HG02973 (cell line): ENCODE results near the gene DAAM2.

Experiments used
- ATAC-seq: cut with Tn5 transposase; IDR thresholded peaks from one replicate; pipeline ENCODE4 v1.9.1; 2021; ENCODE audit warnings: moderate library complexity; ENCODE audit not compliant: unreplicated experiment

DAAM2 gene

DNA sequence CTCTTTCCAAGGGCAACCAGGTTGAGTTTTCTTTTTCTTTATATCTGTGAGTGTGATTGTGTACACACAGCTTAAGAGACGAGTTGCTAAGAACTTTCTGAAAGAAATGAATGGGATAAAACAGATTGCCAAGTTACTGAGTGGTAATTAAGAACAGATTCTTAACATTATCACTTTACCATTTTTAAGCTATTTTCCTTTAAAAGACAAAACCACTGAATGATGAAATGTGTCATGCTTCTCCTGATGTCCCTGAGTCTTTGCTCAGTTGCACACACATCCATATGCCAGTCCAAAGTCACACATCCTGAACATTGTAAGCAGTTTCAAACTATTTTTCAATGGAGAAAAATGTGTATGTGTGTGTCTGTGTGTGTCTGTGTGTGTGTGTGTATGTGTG, 5.5 kb upstream of the DAAM2 start:
- no peak for ATAC-seq

DNA sequence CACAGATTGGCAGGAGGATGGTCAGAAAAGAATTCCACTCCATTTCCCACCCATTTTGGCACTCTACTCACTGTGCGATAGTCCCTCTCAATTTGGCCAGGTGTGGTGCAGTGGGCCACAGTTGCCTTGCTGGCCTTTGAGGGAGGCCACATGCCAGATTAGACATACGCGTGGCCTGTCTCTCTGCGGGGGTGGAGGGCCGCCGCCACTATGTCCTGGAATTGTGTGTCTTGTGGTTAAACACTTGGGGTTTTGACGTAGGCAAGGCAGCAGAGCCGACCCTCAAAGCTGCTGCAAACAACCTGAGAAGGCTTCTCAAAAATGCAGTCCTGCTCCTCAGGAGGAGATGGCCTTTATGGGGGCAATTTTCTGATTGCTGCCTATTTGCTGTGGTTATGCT, 4.9 kb upstream of the DAAM2 start:
- ATAC-seq, result no peak

DNA sequence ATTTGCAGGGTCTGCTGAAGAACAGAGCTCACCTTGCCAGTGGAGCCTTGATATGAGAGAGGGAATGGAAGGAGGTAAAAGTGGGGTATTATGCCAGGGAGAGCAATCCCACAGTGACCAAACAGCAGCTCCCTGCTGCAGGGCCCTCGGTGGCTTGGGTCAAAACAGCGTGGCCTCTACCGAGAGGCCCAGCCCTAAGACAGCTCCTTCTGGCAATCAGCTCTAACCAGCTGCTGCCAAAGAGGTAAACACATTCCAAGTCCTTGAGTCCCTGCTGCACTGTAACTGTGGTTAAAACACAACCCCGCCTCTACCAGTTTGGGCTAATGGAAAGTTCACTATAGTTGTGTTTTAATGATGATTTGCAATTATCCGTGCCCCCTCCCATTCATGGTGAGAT, 1.4 kb upstream of the DAAM2 start:
- ATAC-seq, result no peak

DNA sequence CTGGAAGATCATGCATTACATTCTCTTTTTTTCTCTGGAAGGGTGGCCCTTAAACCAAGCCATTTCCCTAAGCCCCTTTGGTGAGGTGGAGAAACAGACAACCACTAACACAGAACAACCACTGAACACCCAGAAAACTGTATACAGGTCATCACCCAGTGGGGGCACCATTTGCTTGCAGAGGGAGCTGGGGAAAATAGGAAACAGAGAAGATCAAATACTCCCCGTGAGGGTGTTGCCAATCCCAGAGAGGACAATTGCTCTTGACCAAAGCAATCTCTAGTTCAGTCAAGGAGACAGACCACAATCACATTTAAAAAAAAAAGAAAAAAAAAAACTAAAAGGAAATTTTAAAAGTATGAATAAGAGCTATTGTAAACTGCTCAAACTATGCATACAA, 865 bp upstream of the DAAM2 start:
- no peak for ATAC-seq

DNA sequence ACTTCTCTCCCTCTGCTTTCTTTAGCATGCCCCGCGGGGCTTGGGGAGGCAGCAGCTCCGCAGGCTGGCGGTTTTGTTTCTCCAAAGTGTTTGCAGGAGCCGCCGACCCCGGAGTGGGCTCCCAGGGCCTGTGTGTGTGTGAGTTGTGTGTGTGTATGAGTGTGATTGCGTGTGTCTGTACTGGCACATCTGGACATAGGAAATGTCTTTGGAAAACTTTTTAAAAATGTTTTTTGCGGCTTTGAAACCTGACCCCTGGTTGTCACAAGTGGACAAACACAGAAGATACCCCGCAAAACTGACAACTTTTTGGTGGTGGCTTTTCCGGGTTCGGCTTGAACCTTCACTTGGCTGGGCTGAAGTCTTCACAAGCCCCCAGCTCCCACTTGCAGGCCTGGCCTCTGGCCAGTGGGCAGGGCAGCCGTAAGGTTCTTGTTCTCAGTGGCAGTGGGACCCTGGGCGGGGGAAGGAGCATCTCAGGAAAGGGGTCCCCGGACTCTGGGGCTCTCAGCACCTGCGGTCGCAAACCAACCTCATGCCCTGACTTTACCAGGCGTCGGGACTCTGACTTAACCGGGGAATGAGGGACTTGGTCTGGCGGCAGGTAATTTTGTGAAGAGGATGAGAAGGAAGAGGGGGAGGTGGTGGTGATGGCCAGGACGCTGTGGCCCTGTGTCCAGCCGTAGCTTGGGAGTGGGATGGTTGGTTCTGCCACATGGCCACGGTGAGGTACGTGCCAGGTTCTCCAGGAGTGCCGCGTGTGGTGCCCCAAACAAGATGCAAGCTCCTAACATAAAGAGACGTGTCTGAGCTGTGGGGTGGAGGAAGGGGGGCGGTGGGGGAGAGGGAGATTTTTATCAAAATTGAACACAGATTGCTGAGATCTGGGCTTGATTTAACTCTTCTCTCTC, 619 bp downstream of the DAAM2 start:
- ATAC-seq, result no peak

DNA sequence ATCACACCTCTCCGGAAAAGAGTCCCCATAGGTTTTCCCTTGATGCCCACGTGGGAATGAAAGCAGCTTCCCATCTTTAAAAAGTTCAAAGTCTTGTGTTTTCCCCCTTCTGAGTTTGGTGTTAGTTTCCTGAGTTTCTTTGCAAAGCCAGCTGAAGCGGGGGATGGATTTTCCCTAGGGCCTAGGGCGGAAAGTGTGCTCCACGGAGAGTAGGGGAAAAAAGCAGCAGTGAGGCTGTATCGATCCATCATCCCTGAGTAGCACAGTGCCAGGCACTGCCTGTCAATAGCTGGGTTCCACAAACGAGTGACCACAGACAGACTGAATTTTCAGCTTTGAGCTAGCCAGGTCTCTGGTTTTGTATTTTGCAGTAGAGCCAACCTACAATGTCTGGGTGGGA, 1.3 kb downstream of the DAAM2 start:
- ATAC-seq, result no peak

DNA sequence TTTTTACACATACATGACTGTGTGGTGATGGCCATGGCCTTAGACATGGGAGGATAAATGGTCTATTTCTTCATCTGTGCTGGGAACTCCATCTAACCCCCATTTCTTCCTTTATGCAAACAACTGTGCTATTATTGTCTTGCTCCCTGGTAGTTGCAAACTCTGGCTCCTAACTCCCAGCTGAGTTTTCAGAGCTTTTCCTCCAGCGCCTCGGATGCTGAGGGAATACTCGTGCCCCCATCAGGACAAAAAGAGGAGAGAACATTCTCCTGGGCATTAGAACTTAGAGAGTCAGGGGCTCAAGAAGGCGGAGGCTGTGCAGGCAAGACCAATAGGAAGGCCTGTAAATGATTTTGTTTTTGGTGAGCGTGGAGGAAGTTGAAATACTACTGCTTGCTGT, 2.1 kb downstream of the DAAM2 start:
- no peak for ATAC-seq

DNA sequence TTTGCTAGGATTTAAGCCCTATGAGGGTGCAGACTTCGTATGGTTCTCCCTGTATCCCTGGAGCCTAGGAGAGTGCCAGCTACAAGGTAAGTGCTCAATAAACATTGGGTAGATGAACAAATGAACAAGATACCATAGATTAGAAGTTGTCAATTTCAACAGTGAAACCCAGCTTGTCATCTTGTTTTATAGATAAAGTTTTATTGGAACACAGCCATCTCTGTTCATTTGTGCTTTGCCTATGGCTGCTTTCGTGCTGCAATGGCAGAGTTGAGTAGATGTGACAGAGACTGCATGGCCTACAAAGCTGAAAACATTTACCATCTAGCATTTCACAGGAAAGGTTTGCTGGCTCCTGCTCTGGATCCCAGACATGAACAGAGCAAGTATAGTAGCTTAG, 5.6 kb downstream of the DAAM2 start:
- no peak for ATAC-seq

DNA sequence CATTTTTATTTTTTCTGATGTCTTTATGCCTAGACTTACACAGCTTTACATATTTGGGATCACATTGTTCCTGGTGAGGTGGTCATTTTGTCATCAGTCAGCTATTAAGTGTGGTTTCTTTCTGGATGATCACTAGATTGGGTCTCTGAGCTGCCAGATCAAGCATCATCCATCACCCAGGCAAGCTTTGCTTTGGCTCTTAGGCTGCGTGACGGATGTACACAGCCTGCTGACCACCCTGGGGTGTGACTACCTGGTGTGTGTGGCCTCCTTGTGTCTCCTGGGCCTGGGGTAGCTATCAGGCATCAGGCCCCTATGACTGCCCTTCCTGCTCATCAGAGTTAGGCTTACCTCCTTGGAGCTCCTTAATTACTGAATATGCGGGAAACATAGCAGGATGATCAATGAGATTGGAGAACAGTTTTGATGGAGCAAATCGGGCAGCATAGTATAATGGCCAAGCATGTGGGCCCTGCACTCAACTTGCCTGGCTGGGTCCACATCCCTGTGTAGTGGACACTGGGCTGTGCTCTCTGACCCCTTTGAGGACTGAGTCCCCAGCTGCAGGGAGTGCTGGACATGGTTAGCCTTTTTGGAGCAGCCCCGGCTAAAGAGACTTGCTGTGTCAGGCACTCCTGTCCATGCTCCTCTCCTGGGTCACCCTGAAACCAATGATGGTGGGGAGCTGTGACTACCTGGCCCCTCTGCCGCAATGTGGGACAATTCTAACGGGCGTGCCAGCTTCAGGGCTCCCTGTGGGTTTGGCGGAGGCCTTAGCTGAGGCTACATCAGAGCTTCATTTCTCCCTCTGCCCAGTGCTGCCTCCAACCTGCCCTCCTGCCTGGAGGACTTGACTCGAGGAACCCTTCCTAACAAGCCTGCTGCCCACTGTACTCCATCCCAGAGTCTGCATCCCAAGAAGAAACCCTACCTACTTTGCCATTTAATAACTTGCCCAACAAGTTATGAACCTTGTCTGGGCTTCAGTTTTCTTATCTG, 8.2 kb downstream of the DAAM2 start:
- no peak for ATAC-seq

DNA sequence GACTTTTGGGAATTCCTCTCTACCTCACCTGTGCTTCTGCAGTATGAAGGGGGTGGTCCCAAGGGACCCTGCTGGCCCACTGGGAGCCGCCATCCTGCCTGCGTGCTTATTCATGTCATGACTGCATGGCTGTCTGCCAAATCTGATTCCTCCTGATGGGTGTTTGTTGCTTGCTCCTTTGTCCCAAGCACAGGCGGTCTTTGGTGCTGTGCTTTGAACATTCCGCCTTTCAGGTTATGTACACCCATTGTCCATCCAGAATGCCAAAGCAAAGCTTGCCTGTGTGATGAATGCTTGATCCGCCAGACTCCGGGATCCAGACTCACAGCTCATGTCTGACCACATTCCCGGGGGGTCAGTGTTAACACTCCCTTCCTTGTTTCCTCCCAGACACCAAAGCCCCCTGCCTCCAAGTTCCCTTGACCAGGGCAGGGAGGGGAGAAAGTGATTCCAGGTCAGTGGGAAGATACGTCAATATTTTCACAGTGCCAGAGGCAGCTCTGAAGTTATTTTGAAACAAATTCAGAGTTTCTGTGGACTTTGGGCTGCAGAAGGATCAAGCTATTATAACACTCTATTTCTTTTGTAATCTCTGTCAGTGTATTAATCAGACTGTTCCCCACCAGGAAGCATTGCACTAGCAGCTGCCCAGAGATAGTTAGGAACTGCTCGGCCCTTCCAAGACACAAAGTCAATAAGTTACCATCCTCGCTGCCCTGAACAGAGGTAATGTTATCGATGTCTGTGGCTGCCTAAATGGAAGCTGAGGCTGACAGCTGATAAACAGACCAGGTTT, 9.5 kb downstream of the DAAM2 start:
- no peak for ATAC-seq

DNA sequence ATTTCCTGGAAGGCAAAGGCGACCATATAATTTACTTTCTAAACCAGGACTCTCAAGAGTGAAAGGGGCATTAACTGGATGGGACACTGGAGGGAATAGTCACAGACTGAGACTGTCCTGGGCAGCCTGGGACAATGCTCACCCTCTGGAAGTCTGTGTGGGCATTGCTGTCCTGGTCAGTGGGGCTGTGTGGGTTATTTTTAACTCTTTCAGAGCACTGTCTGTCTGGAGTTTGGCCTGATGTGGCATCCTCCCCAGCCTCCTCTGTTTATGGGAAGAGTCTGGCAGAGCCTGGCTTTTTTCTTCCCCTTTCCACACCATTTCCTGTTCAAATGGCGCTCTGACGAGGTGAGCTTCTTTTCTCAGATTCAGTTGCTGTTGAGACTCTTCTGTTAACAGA, 11.7 kb downstream of the DAAM2 start:
- no peak for ATAC-seq

DNA sequence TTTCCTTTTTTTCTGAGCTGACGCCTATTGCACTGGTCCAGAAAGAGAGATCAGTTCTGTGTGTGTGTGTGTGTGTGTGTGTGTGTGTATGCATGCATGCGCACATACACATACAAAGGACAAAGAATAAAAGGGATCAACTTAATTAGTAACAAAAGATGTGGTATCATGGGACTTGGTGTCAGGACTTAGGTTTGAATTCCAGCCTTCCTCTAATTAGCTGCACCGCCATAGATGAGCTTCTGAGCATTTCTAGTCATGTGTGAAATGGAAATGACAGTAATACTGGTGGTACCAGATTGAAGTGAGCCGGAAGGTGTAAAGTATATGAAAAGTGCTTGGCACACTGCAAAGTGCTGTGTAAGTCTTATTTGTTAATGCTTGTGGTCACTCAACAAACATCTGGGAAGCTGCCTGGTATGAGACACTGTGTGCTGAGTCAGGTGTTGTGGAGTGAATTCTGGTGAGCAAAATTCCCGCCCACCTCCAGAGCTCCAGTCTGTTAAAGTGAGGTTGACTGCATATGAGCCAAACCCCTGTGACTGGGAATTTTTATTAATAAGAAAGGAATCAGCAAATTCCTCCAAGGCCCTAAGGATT, 12.4 kb downstream of the DAAM2 start:
- no peak for ATAC-seq

DNA sequence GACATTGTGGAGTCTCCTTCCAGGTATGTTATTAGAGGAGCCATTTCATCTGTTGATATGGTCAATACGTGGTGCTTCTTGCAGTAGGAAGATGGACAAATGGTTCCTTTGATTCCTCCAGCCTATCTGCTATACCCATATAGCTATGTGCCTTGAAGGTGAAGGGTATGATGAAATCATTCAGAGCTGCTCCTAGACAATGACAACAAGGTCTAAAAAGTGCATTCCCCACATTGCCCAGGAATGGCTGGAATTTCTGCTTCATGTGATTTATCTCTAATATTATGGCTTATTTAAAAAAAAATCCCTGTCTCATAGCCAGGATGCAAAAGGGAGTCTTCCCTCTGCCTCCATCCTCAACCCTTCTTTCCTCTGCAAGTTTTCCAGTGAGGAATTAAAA, 14.1 kb downstream of the DAAM2 start:
- no peak for ATAC-seq

DNA sequence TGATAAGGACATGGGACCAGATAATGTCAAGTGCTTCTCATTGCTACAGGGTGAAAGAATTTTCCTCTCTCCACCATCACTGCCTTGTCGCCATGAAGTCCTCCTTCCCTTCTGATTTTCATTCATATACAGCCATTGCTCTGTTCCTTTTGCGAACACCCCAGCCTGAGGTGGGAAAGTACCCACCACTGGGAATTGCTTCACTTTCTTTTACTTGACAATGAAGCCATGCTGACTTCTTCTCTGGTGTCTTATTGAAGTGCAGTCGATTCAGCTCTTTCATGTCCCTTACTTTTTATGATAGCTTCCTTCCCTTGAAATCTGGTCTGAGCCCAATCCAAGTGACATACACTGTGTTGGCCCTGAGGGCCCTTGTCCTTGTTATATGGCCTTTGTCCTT, 16.2 kb downstream of the DAAM2 start:
- ATAC-seq, result no peak

DNA sequence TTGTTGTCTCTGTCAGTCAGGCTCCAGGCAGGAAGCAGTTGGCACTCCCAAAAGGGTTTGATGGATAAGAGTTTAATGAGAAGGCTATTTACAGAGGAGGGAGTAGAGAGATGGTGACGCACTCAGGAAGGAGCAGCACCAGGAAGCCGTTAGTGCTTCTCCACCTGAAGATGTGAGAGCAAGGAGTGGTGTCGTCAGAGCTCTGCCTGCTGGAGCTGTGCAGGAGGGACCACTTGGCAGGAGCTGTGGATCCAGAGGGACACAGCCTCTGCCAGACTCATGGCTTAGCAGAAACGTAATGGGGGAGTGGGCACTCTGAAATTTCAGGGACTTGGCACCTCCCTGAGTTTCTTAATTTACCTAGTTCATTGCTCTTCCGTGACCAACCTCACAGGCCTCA, 16.8 kb downstream of the DAAM2 start:
- no peak for ATAC-seq

DNA sequence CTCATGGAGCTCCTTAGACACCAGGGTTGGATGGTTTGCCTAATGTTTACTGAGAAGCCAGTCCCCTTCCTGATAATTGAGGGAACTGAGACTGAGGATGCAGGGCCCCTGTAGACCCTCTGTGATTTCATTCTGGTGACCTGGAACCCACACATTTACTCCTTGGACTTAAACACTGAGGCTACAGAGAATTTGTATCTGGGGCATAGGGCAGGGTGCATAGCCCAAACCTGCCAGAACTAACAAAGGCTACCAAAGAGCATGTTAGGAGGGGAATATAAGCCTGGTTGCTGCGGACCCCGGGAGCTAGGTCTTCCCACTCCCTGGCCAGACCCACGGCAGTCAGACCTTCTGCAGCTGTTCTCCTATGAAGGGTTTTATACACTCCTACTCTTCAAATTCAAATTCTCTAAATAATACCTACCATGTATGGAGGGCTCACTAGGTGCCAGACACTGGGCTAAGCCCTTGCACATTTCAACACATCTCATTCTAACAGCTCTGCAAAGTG, 19.7 kb downstream of the DAAM2 start:
- no peak for ATAC-seq

DNA sequence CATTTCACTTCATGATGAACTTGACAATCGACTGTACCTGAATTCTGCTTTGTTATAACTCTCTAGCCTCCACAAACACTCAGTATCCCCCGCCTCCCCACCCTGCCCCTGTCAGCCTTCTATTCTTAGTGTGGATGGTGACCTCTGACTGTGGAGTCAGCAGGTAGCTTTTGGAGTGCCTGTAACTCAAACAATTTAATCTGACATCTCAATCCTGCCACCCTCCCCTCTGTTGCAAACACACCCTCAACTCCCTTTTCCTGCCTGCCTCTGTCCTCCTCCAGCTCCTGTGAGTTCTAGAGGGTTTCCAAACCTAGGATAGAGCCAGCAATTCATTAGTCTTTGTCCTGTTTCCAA, 20.3 kb downstream of the DAAM2 start:
- no peak for ATAC-seq

DNA sequence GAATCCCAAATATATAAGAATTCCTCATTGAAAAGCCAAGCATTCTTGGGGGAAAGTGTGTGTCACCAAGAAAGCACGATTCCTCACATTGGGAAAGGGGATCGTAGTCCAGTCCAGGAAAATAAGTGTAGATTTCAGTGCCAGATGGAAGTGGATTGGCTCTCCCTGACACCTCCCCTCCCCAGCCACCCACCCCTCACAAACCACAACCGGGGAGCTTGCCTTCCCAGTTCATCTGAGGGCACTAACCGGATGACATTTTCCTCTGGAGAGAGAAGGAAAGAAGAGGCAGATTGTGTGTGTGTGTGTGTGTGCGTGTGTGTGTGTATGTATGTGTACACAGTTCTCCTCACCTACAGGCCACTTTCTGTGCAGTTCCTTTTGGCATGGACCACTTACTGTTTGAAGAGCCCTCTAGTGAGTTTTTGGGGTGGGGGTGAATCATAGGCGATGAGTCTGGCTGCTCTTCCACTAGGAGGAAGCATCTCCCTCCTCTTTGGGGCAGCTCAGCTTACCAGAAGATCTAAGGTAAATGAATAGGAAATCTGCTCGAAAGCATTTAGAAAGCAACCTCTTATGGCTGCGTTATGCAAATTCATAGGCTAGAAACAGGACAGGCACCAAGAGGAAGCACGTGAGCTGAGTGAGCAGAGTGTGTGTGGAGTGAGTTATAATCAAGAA, 20.8 kb downstream of the DAAM2 start:
- ATAC-seq, result peak; percentile 77

DNA sequence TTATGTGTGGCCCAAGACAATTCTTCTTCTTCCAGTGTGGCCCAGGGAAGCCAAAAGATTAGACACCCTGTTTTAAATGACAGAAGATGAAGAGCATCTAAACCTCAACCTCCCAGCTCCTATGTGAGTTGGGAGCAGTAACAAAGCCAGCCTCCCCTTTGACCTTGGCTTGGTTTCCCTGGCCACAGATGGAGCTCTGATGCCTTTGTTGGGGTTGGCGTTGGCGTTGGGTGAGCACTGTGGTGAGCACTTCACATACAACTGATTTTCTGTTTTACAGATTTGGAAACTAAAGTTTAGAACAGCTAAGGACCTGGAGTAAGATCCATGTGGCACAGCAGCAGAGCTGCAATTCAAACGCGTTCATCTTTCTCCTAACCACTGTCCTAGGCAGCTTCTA, 22.1 kb downstream of the DAAM2 start:
- ATAC-seq, result no peak

DNA sequence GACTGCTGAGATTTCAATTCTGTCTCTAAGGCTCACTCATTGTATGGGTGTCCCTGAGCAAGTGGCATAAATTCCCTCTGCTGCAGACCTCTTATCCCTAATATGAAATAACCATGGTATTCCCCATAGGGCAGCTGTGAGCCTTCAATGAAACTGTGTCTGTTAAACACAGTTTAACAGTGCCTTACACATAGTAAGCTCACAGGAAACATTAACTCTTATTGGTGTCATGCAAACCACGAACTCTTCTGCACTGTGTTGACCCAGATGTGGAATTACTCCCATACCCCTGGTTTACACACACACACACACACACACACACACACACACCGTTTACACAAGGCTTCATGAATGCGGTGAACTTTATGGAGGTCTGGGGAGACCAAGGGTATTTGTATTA, 23.2 kb downstream of the DAAM2 start:
- ATAC-seq, result no peak
